Gastrocnemius medialis (tissue), 4 donors: ENCODE measurements around the gene PRR20C. TPM values are rescaled to one million over a fixed set of nuclear protein-coding genes. Genes with fewer than 3 reads are reported as not detected.
"Not testable (repeated sequence)": the region's sequence is repeated elsewhere in the genome, so short reads cannot be mapped to it uniquely, and the experiment has no call there.

ENCODE experiments used
- ATAC-seq, 2 donors: fragments of 150-250 bp; one replicate each; pipeline ENCODE4 v1.9.1; 2016
- DNase-seq, 2 donors: peaks; one replicate each; pipeline ENCODE4 v3.0.0-alpha.2; 2019
- H3K27ac ChIP-seq, 4 donors: fragments of 200-600 bp; sonication (generic); 1 replicate in 1 of 4; 2 replicates in 3 of 4; pipeline ENCODE4 v1.5.1; 2016 to 2018; ENCODE audit warnings: mild to moderate bottlenecking in 2 of 4, moderate library complexity in 1 of 4
- H3K27me3 ChIP-seq, 3 donors: fragments of 200-600 bp; sonication (generic) in 2 of 3; 1 replicate in 1 of 3; 2 replicates in 2 of 3; pipeline versions ENCODE4 v1.5.1 to v1.6.0; 2016 to 2019; ENCODE audit warnings: mild to moderate bottlenecking in 1 of 3, moderate library complexity in 1 of 3
- H3K36me3 ChIP-seq, 2 donors: fragments of 200-600 bp; sonication (generic) in 1 of 2; one replicate each; pipeline ENCODE4 v1.5.1; 2017 to 2018
- H3K4me1 ChIP-seq, 2 donors: fragments of 200-600 bp; sonication (generic) in 1 of 2; one replicate each; pipeline ENCODE4 v1.5.1; 2016 to 2017; ENCODE audit warnings: mild to moderate bottlenecking in 2 of 2
- H3K4me3 ChIP-seq, 4 donors: fragments of 200-600 bp; sonication (generic) in 3 of 4; 1 replicate in 1 of 4; 2 replicates in 3 of 4; pipeline ENCODE4 v1.5.1; 2016 to 2019; ENCODE audit warnings: mild to moderate bottlenecking in 2 of 4
- H3K9me3 ChIP-seq, 3 donors: fragments of 200-600 bp; sonication (generic) in 2 of 3; 1 replicate in 1 of 3; 2 replicates in 2 of 3; pipeline ENCODE4 v1.5.1; 2016 to 2019
- CTCF ChIP-seq, 5 experiments: fragments of 450-650 bp in 3 of 5; fragments of 200-600 bp in 2 of 5; sonication (generic) in 2 of 5; IDR thresholded peaks in 4 of 5; conservative IDR thresholded peaks in 1 of 5; 1 replicate in 4 of 5; 2 replicates in 1 of 5; pipeline ENCODE4 v1.5.1; 2016 to 2019; ENCODE audit warnings: antibody characterized with exemption in 5 of 5, mild to moderate bottlenecking in 3 of 5, moderate library complexity in 3 of 5
- POLR2A ChIP-seq, 2 donors: fragments of 450-650 bp; IDR thresholded peaks; one replicate each; pipeline ENCODE4 v1.6.1; 2017; ENCODE audit warnings: antibody characterized with exemption in 2 of 2, mild to moderate bottlenecking in 2 of 2, moderate library complexity in 2 of 2
- in situ Hi-C, 4 donors: fragments of 200-750 bp; cut with MboI; loops; one replicate each; pipeline versions ENCODE4 v1.15.0 to v1.8.0; 2017; ENCODE audit warnings: low sequenced_read_pairs in 4 of 4
- intact Hi-C: fragments of 100-400 bp; cut with DNase I; formaldehyde crosslinking; loops from one replicate; pipeline ENCODE4 v1.15.1; 2023; ENCODE audit warnings: low total_unique reads
- total RNA-seq, 4 donors: library from RNA; depleted of rRNA; stranded (reverse); fragments of >200 nt; gene quantifications; one replicate each; pipeline versions ENCODE4 v1.1.0 to v1.2.3, GENCODE V29; 2016

PRR20C gene
- total RNA-seq, result not detected

GRCh38 chr13:57153761-57154160 is at the start of gene PRR20C:
PRR20C (plus strand) TSS chr13:57154061; CDS start chr13:57154448, 387 bp downstream.
- H3K4me3 ChIP-seq, H3K27me3 ChIP-seq, H3K4me1 ChIP-seq, ATAC-seq, H3K27ac ChIP-seq, in situ Hi-C loops, DNase-seq, intact Hi-C loops, H3K36me3 ChIP-seq, H3K9me3 ChIP-seq: not testable (repeated sequence)

DNA sequence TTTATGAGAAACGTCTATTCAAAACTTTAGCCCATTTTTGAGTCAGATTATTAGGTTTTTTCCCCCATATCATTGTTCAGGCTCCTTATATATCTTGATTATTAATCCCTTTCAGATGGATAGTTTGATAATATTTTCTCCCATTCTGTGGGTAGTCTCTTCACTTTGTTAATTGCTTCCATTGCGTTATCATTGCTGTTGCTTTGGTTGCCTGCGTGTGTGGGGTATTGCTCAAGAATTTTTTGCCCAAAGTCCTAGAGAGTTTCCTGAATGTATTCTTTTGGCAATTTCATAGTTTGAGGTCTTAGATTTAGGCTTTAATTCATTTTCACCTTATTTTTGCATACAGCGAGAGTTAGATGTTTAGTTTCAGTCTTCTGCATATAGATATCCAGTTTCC is 38.9 kb upstream of the PRR20C start:
- intact Hi-C loops (no loop called here), in situ Hi-C loops (loop anchor here in 2 of 4 donors (25.0 kb wide), 1 partner anchor 97 kb away; no protein-coding TSS in a partner anchor)
- TF ChIP-seq POLR2A (IDR thresholded peaks at IDR 0.05) (no peak), CTCF (IDR thresholded peaks at IDR 0.05 in 4 of 5, conservative IDR thresholded peaks at IDR 0.05 in 1 of 5) (no peak)
- Histone ChIP-seq H3K9me3 (no peaks in the 10 kb centered on the region), H3K4me3 (no peak overlapping the region), H3K27ac (no peak overlapping the region), H3K4me1 (no peaks in the 10 kb centered on the region), H3K36me3 (no peaks in the 10 kb centered on the region), H3K27me3 (no peaks in the 10 kb centered on the region)
- no peak for ATAC-seq
- no peak for DNase-seq

- H3K9me3 ChIP-seq, result no peaks in the 10 kb centered on the region
- H3K36me3 ChIP-seq, result no peaks in the 10 kb centered on the region
- no peak overlapping the region for H3K27ac ChIP-seq
- ATAC-seq, result peak; percentile 66 to 92
- peak in 1 of 2 donors; percentile 19 for DNase-seq
- TF ChIP-seq CTCF (IDR thresholded peaks at IDR 0.05 in 4 of 5, conservative IDR thresholded peaks at IDR 0.05 in 1 of 5), result no peak
- TF ChIP-seq POLR2A (IDR thresholded peaks at IDR 0.05), result no peak
- in situ Hi-C loops (loop anchor here in 2 of 4 donors (25.0 kb wide), 1 partner anchor 89 kb away; no protein-coding TSS in a partner anchor), intact Hi-C loops (no loop called here)
- no peaks in the 10 kb centered on the region for H3K27me3 ChIP-seq
- H3K4me1 ChIP-seq, result peaks cover 0 to 13% of the 10 kb centered on the region in 2 donors
- H3K4me3 ChIP-seq, result no peak overlapping the region
Measured at GRCh38 chr13:57123681-57124080, 30.2 kb upstream of the PRR20C start.

GRCh38 chr13:57128909-57129308 is 25.0 kb upstream of the PRR20C start:
- ATAC-seq (no peak), DNase-seq (no peak)
- Histone ChIP-seq H3K36me3 (no peaks in the 10 kb centered on the region), H3K4me3 (no peak overlapping the region), H3K27ac (no peak overlapping the region), H3K27me3 (no peaks in the 10 kb centered on the region), H3K9me3 (no peaks in the 10 kb centered on the region), H3K4me1 (peaks cover 0 to 7% of the 10 kb centered on the region in 2 donors)
- TF ChIP-seq POLR2A (IDR thresholded peaks at IDR 0.05) (no peak), CTCF (IDR thresholded peaks at IDR 0.05 in 4 of 5, conservative IDR thresholded peaks at IDR 0.05 in 1 of 5) (no peak)
- intact Hi-C loops, result no loop called here
- in situ Hi-C loops, result no loop called here

DNA sequence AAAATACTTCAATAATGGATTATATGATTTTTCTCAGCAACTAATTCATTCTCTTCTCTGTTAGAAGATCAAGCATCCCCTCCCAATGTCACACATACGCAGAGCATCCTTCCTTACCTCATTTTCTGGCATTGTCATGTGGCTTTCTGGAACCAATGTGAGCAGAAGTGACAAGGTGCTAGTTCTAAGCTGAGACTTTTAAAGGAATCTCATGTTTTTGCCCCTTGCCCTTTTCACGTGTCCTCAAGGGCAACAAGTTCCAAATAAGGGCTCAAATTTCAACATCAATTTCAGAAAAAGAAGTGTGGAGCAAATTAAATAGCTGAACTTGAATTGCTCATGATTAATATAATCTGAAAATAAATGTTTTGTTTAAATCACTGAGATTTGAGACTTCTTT is 17.8 kb upstream of the PRR20C start:
- in situ Hi-C loops, result no loop called here
- Histone ChIP-seq H3K27ac (no peak overlapping the region), H3K9me3 (no peaks in the 10 kb centered on the region), H3K36me3 (no peaks in the 10 kb centered on the region), H3K4me1 (no peaks in the 10 kb centered on the region), H3K27me3 (no peaks in the 10 kb centered on the region), H3K4me3 (no peak overlapping the region)
- no peak for DNase-seq
- no peak for ATAC-seq
- intact Hi-C loops, result no loop called here
- TF ChIP-seq CTCF (IDR thresholded peaks at IDR 0.05 in 4 of 5, conservative IDR thresholded peaks at IDR 0.05 in 1 of 5) (no peak), POLR2A (IDR thresholded peaks at IDR 0.05) (no peak)
